HEK293T (cell line): ENCODE results near the gene FARP1.

ENCODE experiments used
- BHLHE40 ChIP-seq: fragments of 450-650 bp; IDR thresholded peaks from 2 replicates; pipeline ENCODE4 v1.6.1; 2016; ENCODE audit warnings: mild to moderate bottlenecking, moderate library complexity, borderline replicate concordance
- CTBP1 ChIP-seq: fragments of 450-650 bp; IDR thresholded peaks from 2 replicates; pipeline ENCODE4 v1.6.1; 2016; ENCODE audit warnings: borderline replicate concordance
- ELF4 ChIP-seq: fragments of 450-650 bp; IDR thresholded peaks from 2 replicates; pipeline ENCODE4 v1.6.1; 2017; ENCODE audit warnings: antibody characterized with exemption
- FOXA1 ChIP-seq: fragments of 450-650 bp; IDR thresholded peaks from 2 replicates; pipeline ENCODE4 v1.6.1; 2016; ENCODE audit warnings: mild to moderate bottlenecking
- FOXK2 ChIP-seq: fragments of 450-650 bp; IDR thresholded peaks from 2 replicates; pipeline ENCODE4 v1.6.1; 2016; ENCODE audit warnings: mild to moderate bottlenecking
- FOXM1 ChIP-seq: fragments of 450-650 bp; IDR thresholded peaks from 2 replicates; pipeline ENCODE4 v1.6.1; 2017; ENCODE audit warnings: mild to moderate bottlenecking, borderline replicate concordance
- HDGF ChIP-seq: fragments of 450-650 bp; IDR thresholded peaks from 2 replicates; pipeline ENCODE4 v1.6.1; 2017; ENCODE audit warnings: antibody characterized with exemption, borderline replicate concordance
- L3MBTL2 ChIP-seq: fragments of 450-650 bp; conservative IDR thresholded peaks from 2 replicates; pipeline ENCODE4 v1.6.1; 2016; ENCODE audit warnings: mild to moderate bottlenecking
- LEF1 ChIP-seq: fragments of 450-650 bp; IDR thresholded peaks from 2 replicates; pipeline ENCODE4 v1.6.1; 2017; ENCODE audit warnings: mild to moderate bottlenecking, borderline replicate concordance
- SP1 ChIP-seq: fragments of 450-650 bp; IDR thresholded peaks from 2 replicates; pipeline ENCODE4 v1.6.1; 2017
- SUZ12 ChIP-seq: fragments of 450-650 bp; IDR thresholded peaks from 2 replicates; pipeline ENCODE4 v1.6.1; 2016; ENCODE audit warnings: mild to moderate bottlenecking
- TARDBP ChIP-seq: fragments of 450-650 bp; IDR thresholded peaks from 2 replicates; pipeline ENCODE4 v1.6.1; 2016
- ZNF384 ChIP-seq: fragments of 450-650 bp; IDR thresholded peaks from 2 replicates; pipeline ENCODE4 v1.6.1; 2016

DNA sequence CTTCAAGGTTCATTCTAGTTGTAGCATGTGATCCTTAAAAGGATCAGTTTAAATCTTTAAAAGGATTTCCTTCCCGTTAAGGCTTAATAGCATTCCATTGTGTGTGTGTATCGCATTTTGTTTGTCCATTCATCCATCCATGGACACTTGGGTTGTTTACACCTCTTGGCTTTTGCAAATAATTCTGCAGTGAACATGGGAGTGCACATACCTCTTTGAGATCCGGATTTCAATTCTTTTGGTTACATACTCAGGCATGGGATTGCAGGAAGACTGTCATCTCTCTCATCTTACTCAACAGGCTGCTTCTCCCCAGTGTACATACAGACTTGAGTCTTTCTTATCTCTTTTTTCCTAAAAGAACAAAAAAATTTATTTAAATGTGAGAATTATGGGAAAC, 32.9 kb downstream of the FARP1 start:
- TF ChIP-seq TARDBP, result no peak
- TF ChIP-seq BHLHE40, result no peak
- no peak for TF ChIP-seq ELF4
- no peak for TF ChIP-seq SUZ12
- TF ChIP-seq SP1, result no peak
- no peak for TF ChIP-seq LEF1
- no peak for TF ChIP-seq FOXA1
- no peak for TF ChIP-seq FOXM1
- TF ChIP-seq L3MBTL2, result no peak
- TF ChIP-seq HDGF, result no peak
- TF ChIP-seq FOXK2, result no peak
- TF ChIP-seq CTBP1, result no peak
- TF ChIP-seq ZNF384, result no peak
